Right ventricle myocardium superior (tissue), 1 donor: Measurements from ENCODE around the gene THEM5. TPM values are rescaled to one million over a fixed set of nuclear protein-coding genes. Genes with fewer than 3 reads are reported as not detected.
A peak's percentile ranks its signal among the peaks of the same experiment; 100 is the strongest.

ENCODE experiments used
- ATAC-seq: fragments of 200-7000 bp; cut with Tn5 transposase; one replicate; pipeline ENCODE4 v1.9.1; 2020; ENCODE audit warnings: mild to moderate bottlenecking; ENCODE audit not compliant: poor library complexity
- DNase-seq: peaks from one replicate; pipeline ENCODE4 v3.0.0-alpha.2; 2020
- intact Hi-C: fragments of 100-400 bp; cut with DNase I; formaldehyde crosslinking; loops from one replicate; pipeline ENCODE4 v1.11.2; 2022
- total RNA-seq: library from RNA; stranded (reverse); fragmentation: NEBNext Ultra II Directional; extraction: Animal tissue kit (Norgen Biotek cat#: 25700); gene quantifications from one replicate; pipeline ENCODE4 v1.2.1, GENCODE V29; 2021
- donor health status: DM: no; HTN: yes; CAD: no; lungs with severe emphysema.

The THEM5 gene
- total RNA-seq, 1 donor from 2014 or later, result not detected

GRCh38 chr1:151809985-151810556 is 43.4 kb downstream of the THEM5 start:
- ATAC-seq, result no peak
- intact Hi-C loops, result no loop called here
- DNase-seq, result no peak

- intact Hi-C loops, result no loop called here
- peak; percentile 53 for ATAC-seq
- DNase-seq, result no peak
Observed at GRCh38 chr1:151809290-151809984, 44.1 kb downstream of the THEM5 start.

GRCh38 chr1:151807766-151808165 is 45.7 kb downstream of the THEM5 start:
- intact Hi-C loops, result no loop called here
- no peak for DNase-seq
- no peak for ATAC-seq

- ATAC-seq, result no peak
- intact Hi-C loops, result no loop called here
- no peak for DNase-seq
Observed at GRCh38 chr1:151807131-151807530, 46.4 kb downstream of the THEM5 start.

- intact Hi-C loops, result no loop called here
- DNase-seq (no peak), ATAC-seq (no peak)
Observed at GRCh38 chr1:151806170-151806569, 47.3 kb downstream of the THEM5 start.

GRCh38 chr1:151805066-151805820 is 48.3 kb downstream of the THEM5 start, which contains the start of gene LINGO4:
TSS of gene LINGO4 (minus strand) at chr1:151805419. CDS start at chr1:151802704, 2,715 bp downstream.
- ATAC-seq (no peak), DNase-seq (no peak)
- intact Hi-C loops, result no loop called here

- ATAC-seq (no peak), DNase-seq (no peak)
- intact Hi-C loops, result no loop called here
Observed at GRCh38 chr1:151803915-151804314, 49.6 kb downstream of the THEM5 start.

- DNase-seq (no peak), ATAC-seq (no peak)
- intact Hi-C loops, result no loop called here
Observed at GRCh38 chr1:151803164-151803563, 50.3 kb downstream of the THEM5 start.

- ATAC-seq, result no peak
- no peak for DNase-seq
- intact Hi-C loops, result no loop called here
Observed at GRCh38 chr1:151802372-151802771, 51.1 kb downstream of the THEM5 start.

- DNase-seq (no peak), ATAC-seq (no peak)
- intact Hi-C loops, result no loop called here
Observed at GRCh38 chr1:151801846-151802245, 51.7 kb downstream of the THEM5 start.

GRCh38 chr1:151801310-151801820 is 52.1 kb downstream of the THEM5 start:
- DNase-seq, result no peak
- ATAC-seq, result no peak
- intact Hi-C loops, result no loop called here

- DNase-seq (no peak), ATAC-seq (no peak)
- intact Hi-C loops, result no loop called here
Observed at GRCh38 chr1:151800830-151801229, 52.7 kb downstream of the THEM5 start.

GRCh38 chr1:151799179-151800022 is 54.1 kb downstream of the THEM5 start:
- DNase-seq (no peak), ATAC-seq (no peak)
- intact Hi-C loops, result no loop called here

- DNase-seq (no peak), ATAC-seq (no peak)
- intact Hi-C loops, result no loop called here
Observed at GRCh38 chr1:151798571-151798970, 54.9 kb downstream of the THEM5 start.

Other genes with a start within 250 kb of the THEM5 start
- 30.4 TPM for gene SNX27, start 241.7 kb downstream of the THEM5 start, total RNA-seq
- not detected for gene CELF3, start 136.9 kb downstream of the THEM5 start, total RNA-seq
- 8.3 TPM for gene RIIAD1, start 132.2 kb downstream of the THEM5 start, total RNA-seq
- 45.0 TPM for gene MRPL9, start 90.2 kb downstream of the THEM5 start, total RNA-seq
- gene TDRKH, start 63.2 kb downstream of the THEM5 start, total RNA-seq, result 4.5 TPM
- 0.78 TPM for gene LINGO4, start 48.3 kb downstream of the THEM5 start, total RNA-seq
- gene RORC, start 21.9 kb downstream of the THEM5 start, total RNA-seq, result 15.4 TPM
- not detected for gene C2CD4D, start 13.9 kb downstream of the THEM5 start, total RNA-seq
- gene THEM4, start 55.8 kb upstream of the THEM5 start, total RNA-seq, result 17.0 TPM
- gene S100A10, start 140.1 kb upstream of the THEM5 start, total RNA-seq, result 230 TPM
- 64.5 TPM for gene S100A11, start 183.3 kb upstream of the THEM5 start, total RNA-seq
- not detected for gene TCHHL1, start 235.4 kb upstream of the THEM5 start, total RNA-seq